Measurements from ENCODE around the gene MOB4.
"Not testable (repeated sequence)": the region's sequence is repeated elsewhere in the genome, so short reads cannot be mapped to it uniquely, and the experiment has no call there.

MOB4 gene

DNA sequence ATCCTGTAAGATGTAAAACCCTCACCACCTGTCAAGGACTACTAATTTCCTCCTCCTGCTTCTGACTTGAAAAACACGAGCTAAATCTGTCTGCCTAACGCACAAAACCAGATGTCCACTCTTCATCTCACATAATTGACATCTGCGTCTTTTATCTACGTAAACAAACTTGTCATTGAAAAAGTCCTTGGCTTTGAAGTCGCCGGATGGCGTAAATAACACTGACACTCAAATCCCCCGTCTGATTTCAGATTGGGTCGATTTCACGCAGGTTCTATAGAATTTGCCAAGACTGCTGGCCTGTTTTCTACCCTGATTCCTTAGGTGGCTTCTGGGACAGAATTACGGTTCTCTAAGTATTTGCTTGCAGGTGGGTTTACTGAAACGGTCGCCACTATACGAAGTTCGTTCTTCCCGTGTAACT lies 539 bp upstream of the MOB4 start:
- no peak for DNase-seq

DNA sequence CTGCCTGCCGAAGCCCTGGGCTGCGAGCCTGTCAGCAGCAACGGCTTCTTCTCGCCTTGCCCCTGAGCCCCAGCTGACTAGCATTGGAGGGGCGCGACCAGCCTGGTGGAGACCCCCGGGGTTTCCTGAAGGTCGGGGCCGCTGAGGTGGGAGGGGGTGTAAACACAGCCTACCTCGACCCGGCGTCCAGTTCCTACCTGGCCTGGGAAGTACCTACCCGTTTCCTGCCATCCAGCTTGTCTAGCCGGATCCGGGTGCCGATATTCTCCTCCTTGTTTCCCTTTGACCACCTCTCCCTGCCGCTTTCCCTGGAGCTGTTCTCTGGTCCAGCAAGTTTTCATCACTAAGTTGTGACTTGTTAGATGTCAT lies 511 bp downstream of the MOB4 start:
- peak in 1 of 2 experiments; percentile 7 for DNase-seq

DNA sequence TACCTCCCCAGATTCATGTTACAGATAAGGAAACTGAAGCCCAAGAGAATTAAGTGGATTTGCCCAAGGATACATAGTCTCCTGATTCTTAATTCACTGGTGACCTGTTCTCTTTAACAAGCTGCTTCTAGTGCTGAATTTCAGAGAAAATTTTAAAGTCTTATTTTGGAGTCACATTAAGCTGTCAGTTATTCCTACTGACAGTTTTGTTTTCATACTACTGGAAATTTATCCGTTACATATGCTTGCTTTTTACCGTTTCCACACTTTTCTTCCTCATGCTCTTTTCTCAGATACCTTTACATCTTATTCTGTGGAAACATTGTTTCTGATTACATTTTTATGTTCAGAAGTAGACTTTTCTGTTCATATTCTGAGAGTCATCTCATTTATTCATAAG lies 1.3 kb downstream of the MOB4 start:
- DNase-seq = no peak

DNA sequence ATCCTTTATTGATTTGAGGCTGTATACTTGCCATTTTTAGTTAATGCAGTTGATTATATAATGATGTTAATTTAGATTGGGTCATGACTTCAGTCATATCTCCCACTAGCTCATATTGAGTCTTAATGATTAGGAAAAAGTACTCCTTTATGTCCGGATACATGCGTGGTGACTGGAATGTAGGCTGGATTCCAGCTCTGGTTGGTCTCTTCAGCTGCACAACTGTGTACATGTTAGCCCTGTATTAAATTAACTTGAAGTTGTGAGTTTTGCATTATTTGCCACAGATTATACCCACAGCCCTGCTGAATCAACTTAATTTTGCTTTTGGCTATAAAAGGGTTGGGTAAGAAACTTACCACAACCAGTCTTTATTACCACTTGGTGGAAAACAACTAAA lies 22.5 kb downstream of the MOB4 start:
- no peak for DNase-seq

DNA sequence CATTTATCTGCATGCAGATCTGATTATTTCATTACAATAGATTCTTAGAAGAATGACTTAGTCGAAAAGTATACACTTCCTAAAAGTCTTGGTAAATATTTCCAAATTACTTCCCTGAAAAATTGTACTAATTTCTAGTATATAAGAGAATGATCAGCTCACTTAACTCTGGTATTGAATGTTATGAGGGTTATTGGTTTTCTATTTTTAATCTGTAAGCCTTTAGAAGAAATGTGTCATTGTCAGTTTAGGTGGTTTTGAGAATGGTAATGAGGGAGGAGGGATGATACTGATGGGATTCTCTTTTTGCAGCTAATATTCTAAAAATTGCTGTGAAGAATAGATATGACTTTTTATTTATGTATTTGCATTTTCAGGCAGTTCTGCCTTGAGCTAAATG lies 23.9 kb downstream of the MOB4 start:
- no peak for DNase-seq

DNA sequence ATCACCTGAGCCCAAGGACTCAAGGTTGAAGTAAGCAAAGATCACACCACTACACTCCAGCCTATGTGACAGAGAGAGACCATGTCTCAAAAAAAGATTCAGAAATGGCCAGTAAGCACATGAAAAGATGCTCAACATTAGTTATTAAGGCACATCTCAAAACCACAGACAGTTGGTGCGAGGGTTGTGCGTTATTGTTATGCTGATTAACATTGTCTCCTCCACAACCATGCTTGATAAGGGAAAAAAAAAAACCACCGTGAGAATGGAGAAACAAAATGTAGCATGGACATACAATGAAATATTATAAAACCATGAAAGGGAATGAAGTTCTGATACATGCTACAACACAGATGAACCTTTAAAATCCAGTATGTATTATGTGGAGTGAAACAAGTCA lies 27.3 kb downstream of the MOB4 start:
- DNase-seq = no peak

DNA sequence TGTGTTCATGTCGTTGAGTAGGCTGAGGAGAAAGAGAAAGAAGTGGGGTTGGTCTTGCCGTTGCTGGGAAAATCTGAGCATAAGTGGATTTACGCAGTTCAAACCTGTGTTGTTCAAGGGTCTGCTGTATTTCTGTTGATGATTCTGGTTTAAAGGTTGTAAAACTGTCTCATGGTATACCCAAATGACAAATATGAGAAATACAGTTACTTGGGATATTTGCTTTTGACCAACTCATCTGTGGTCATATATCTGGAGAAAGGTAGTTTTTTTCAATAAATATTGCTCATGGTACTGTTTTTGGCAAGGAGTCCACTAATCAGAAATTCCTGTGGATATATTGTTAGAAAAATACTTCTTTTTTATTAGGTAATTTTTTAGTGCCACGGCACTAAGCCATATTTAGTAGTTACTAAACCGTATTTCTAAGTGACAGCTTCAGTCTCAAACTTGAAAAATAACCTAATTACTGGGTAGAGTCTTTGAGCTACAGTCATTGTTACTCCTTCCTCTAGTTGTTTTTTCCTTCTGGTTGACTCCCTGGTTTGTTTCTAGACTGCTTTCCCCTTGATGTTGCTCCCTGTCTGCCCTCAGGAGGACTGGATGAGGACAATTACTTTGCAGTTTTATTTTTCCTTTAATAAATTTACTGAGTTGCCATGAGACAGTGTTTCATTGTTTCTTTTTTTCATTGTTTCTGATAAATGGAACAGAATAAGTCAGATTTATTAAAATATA lies 31.5 kb downstream of the MOB4 start:
- no peak for DNase-seq

DNA sequence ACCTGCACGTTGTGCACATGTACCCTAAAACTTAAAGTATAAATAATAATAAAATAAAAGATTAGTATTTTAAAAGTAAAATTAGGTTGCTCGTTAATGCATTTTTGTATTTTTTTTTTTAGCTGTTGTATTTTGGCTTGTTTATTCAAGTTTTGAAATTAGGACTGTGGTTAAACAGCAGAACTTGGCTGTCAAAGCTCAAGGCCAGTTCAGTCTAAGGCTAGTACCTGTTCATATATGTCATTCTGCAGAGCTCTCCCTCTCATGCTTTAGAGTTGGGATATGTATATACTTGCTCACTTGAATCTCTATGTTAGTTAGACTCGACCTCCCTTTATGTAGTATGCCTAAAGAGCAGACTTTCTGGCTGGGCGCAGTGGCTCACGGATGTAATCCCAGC lies 32.7 kb downstream of the MOB4 start:
- no peak for DNase-seq

DNA sequence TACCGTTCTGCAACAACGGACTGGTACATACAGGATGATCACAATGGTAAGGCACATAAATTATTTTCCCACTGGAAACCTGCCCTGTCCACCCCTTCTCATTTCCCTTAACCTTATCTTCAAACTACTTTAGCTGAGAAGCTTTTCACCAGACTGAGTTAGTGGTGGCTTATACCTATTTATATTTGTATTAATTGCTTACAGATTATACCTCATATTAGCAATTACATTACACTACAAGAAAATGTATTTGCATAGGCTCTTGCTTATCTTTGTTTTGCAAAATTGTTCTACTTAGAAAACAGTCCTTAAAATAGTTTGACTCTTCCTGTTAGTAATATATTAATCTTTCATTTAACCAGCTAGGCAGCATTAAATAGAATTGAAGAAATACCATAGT lies 35.4 kb downstream of the MOB4 start:
- DNase-seq = not testable (repeated sequence)

DNA sequence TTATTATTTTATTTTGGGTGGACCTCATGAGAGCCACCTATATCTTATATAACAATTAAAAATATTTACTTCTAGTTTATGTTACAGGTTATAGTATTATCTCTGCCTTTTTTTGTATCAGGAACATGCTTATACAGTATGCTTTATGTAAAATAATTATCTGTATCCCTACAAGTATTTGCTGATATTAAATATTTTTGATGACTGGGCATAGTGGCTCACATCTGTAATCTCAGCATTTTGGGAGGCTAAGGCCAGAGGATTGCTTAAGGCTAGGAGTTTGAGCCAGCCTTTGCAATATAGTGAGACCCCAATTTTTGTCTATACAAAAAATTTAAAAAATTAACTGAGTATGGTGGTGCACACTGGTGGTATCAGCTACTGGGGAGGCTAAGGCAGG lies 39.6 kb downstream of the MOB4 start:
- DNase-seq = no peak

DNA sequence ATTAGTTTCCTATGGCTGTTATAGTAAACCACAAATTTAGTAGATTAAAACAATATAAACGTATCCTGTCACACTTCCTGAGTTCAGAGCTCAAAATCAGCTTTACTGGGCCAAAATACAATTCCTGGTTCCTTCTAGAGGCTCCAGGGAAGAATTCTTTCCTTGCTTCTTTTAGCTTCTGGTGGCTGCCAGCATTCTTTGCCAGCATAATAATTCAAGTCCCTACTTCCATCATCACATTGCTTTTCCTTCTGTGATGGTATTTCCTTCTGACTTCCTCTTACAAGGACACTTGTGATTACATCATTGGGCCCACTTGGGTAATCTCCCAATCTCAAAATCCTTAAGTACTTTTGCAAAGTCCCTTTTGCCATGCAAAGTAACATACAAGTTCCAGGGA lies 40.6 kb downstream of the MOB4 start:
- no peak for DNase-seq

DNA sequence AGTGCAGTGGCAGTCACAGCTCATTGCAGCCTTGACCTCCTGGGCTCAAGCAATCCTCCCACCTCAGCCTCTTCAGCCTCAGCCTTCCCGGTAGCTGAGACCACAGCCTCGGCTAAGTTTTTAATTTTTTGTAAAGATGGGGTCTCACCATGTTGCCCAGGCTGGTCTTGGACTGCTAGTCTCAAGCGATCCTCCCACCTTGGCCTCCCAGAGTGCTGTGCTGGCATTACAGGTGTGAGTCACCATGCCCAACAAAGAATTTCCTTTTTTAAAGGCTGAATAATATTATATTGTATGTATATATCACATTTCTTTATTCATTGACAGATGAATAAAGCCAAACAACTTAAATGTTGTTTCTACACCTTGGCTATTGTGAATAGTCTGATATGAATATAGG lies 42.5 kb downstream of the MOB4 start:
- no peak for DNase-seq

DNA sequence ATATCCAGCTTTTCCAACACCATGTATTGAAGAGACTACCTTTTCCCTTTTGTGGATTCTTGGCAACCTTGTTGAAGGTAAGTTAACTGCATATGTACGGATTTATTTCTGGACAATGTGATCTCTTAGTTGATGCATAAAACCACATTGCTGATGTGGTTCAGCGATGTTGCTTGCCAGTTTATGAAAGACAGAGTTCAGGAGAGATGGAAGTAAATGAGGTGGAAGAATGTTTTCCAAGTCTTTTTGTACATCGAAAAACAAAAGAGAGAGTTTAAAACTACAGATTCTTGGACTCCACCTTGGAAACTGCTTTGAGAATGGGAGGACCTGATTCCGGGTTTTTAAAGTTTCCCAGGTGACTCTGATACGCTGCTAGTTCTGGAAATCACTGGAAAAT lies 43.8 kb downstream of the MOB4 start:
- DNase-seq = no peak

DNA sequence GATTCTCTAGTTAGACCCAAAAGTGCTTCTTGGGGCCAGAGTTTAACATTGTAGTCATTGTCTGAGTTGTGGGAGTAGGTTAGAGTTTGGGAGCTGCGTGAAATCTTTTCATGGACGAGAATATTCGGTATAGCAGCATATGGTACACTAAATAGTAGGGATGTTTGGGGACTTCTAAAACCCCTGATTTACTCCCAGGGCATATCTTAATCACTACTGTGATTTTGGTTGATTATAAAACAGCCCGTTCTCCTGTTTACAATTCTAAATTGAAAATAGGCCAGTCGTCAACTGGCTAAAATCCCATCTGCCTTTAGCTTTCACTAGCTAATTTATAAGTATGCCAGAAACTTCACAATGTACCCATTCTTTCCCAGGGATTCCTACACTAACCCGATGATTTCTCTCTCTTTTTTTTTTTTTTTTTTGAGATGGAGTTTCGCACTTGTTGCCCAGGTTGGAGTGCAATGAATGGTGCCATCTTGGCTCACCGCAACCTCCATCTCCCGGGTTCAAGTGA lies 44.3 kb downstream of the MOB4 start:
- DNase-seq = no peak

DNA sequence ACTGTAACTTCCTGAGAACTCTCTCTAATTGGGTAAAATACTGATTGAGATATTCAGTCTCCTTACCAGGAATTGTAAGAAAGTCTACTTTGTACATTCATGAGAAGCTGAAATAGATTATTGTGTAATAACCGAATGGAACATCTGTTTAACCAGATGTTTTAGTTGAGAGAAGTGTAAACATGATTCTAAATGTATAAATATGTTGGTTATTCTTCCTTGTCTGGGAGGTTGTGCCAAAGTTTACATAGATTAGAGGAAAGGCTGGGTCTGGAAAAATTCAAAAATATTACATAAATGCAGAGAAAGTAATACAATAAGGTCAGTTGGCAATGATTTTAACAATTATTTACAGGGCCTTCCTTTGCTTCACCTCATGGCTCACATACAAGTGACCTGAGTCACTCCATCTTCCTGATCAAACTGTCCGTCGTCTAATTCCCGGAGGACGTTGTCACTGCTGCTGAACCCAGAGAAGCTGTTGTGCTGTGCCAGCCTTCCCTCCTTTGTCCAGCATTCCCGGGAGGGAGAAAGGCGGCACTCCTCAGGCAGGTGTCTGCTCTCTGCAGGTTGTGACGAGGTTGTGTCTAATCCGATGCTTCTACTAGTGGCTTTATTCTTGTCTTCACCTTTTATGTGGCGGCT lies 55.9 kb downstream of the MOB4 start:
- no peak for DNase-seq

DNA sequence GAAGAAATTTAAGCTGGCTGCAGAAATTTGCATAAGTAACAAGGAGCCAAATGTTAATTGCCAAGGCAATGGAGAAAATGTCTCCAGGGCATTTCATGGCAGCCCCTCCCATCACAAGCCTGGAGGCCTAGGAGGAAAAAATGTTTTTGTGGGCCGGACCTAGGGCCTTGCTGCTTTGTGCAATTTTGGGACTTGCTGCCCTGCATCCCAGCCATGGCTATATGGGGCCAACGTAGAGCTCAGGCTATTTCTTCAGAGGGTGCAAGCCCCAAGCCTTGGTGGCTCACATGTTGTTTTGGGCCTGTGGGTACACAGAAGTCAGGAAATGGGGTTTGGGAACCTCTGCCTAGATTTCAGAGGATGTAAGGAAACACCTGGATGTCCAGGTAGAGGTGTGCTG lies 57.7 kb downstream of the MOB4 start:
- DNase-seq = no peak

DNA sequence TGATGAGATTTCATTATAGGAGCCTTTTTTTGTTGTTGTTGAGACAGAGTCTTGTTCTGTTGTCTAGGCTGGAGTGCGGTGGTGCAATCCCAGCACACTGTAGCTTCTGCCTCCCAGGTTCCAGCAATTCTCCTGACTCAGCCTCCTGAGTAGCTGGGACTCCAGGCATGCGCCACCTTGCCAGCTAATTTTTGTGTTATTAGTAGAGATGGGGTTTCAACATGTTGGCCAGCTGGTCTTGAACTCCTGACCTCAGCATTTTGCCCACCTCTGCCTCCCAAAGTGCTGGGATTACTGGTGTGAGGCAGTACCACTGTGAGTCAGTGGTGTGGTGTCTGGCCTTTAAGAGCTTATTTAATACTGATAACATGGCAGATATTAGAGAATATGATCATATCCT lies 60.1 kb downstream of the MOB4 start:
- DNase-seq = no peak

DNA sequence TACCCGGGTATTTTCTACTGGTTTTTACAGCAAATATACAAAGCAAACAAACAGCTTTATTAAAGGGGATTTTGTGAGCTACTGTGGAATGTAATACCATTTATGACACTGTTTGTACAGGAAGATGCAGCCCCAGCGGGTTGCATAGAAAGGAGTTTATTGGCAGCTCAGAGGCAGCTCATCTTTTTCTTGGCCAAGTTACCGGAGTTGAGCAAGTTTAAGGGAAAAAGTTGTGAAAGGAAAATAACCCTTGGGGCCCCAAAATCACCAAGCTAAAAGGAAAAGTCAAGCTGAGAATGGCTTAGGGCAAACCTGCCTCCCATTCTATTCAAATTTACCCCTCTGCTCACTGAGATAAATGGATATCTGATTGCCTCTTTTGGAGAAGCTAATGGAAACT lies 60.8 kb downstream of the MOB4 start:
- DNase-seq = no peak

DNA sequence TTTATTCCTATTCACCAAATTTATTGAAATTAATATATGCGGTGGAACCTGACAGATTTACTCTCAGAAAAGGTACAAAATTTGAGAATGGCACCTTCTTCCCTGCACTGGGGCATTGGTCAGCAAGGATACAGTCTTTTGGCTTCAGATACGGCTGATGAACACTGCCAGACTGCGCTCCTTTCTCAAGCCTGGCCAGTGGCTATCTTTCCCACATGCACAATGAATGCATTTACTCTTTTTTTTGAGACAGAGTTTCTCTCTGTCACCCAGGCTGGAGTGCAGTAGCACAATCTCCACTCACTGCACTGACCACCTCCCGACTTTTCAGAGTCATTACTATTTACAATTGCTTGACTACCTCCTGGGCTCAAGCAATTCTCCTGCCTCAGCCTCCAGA lies 61.6 kb downstream of the MOB4 start:
- no peak for DNase-seq

DNA sequence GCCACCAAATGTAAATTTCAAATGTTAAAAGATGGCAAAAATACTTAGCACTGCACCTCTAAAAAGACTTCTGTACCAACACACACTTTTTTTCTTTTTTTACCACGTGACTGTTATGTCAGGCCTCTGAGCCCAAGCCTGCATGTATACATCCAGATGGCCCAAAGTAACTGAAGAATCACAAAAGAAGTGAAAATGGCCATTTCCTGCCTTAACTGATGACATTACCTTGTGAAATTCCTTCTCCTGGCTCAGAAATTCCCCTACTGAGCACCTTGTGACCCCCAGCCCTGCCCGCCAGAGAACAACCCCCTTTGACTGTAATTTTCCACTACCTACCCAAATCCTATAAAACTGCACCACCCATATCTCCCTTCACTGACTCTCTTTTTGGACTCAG lies 62.4 kb downstream of the MOB4 start:
- DNase-seq = not testable (repeated sequence)

DNA sequence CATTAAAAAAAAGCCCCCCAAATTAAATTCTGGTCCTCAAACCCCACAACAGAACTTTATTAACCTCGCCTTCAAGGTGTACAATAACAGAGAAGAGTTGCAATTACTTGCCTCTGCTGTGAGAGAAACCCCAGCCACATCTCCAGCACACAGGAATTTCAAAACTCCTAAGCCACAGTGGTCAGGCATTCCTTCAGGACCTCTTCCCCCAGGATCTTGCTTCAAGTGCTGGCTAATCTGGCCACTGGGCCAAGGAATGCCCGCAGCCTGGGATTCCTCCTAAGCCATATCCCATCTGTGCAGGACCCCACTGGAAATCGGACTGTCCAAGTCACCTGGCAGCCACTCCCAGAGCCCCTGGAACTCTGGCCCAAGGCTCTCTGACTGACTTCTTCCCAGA lies 64.3 kb downstream of the MOB4 start:
- DNase-seq = not testable (repeated sequence)

DNA sequence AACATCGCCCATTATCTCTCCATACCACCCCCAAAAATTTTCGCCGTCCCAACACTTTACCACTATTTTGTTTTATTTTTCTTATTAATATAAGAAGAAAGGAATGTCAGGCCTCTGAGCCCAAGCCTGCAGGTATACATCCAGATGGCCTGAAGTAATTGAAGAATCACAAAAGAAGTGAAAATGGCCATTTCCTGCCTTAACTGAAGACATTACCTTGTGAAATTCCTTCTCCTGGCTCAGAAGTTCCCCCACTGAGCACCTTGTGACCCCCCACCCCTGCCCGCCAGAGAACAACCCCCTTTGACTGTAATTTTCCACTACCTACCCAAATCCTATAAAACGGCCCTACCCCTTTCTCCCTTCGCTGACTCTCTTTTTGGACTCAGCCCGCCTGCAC lies 71.4 kb downstream of the MOB4 start:
- not testable (repeated sequence) for DNase-seq

DNA sequence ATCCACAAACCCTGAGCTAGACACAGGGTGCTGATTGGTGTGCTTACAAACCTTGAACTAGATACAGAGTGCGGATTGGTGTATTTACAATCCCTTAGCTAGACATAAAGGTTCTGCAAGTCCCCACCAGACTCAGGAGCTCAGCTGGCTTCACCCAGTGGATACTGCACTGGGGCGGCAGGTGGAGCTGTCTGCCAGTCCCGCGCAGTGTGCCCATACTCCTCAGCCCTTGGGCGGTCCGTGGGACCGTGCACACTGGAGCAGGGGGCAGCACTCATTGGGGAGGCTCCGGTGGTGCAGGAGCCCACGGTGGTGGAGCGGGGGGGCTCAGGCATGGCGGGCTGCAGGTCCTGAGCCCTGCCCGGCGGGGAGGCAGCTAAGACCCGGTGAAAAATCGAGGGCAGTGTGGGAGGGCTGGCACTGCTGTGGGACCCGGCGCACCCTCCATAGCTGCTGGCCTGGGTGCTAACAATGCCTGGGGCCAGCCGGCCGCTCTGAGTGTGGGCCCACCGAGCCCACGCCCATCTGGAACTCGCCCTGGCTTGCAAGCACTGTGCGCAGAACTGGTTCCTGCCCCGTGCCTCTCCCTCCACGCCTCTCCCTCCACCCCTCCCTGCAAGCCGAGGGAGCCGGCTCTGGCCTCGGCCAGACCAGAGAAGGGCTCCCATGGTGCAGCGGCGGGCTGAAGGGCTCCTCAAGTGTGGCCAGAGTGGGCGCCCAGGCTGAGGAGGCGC lies 75.6 kb downstream of the MOB4 start:
- DNase-seq = no peak

DNA sequence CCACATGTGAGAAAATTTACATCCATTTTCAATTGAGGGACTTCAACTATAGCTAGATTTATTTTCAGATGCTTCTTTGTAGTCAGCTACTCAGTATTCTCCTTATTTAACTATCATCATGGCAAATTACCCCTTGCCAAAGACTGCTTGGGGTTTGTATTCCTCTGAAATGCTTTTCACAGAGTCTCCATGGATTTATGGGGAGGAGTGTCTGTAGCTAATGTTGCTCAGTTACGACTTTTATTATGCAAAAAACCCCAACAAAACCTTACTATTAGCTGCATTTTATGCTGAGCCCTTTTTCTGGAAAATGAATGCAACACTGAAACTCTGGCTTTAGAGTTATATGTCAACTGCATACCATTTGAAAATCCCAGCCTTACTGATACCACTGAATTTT lies 80.9 kb downstream of the MOB4 start:
- no peak for DNase-seq

Data from NCI-H1930 (cell line).